GM21367 (cell line): ENCODE results near the gene FBXW9.
"Not testable (repeated sequence)": the region's sequence is repeated elsewhere in the genome, so short reads cannot be mapped to it uniquely, and the experiment has no call there.

Experiments used
- ATAC-seq: cut with Tn5 transposase; IDR thresholded peaks from one replicate; pipeline ENCODE4 v1.9.1; 2021; ENCODE audit not compliant: unreplicated experiment

FBXW9 gene

DNA sequence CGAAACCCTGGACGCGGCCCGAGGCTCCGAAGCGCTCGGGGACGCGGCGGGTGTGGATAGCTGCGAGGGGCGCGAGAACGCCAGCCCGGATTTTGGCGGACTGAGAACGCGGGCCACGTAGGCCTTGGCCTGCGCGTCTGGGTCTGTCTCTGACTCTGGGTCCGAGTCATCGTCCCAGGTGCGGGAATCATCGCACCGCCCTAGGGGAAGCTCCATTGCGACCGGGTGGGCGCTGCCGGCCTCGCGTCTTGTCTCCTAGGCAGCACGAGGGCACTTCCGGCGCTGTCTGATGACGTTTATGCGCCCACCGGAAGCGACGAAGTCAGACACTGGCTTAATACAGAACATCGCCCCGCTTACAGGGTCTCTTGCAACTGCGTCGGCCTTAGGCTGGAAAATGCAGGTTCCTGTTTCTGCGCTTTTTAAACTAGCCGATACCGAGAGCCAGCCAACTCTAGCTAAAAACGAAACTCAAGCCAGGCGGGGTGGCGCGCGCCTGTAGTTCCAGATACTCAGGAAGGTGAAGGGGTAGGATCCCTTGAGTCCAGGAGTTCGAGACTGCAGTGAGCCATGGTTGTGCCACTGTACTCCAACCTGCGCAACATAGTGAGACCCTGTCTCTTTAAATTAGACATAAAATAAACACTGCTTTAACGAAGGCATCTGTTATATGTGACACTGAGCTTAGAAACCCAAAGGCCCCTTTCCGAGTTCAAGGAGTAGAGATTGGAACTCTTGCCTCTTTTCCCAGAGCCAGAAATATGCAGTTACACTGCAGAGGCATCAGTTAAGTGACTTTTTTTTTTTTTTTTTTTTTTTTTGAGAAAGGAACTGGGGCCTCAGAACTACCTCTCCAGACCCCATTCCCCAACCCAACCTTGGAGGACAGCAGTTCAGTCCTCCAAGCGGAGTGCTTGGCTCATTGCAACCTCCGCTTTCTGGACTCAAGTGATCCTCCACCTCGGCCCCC is at the start of gene FBXW9:
Gene FBXW9, minus strand, starts transcription at position 266 of the 970 bp plus-strand sequence. Its CDS starts 50 bp downstream, at position 216.
- ATAC-seq, result peak; percentile 55

GRCh38 chr19:12745166-12745897 is 48.9 kb upstream of the FBXW9 start:
- ATAC-seq, result no peak

DNA sequence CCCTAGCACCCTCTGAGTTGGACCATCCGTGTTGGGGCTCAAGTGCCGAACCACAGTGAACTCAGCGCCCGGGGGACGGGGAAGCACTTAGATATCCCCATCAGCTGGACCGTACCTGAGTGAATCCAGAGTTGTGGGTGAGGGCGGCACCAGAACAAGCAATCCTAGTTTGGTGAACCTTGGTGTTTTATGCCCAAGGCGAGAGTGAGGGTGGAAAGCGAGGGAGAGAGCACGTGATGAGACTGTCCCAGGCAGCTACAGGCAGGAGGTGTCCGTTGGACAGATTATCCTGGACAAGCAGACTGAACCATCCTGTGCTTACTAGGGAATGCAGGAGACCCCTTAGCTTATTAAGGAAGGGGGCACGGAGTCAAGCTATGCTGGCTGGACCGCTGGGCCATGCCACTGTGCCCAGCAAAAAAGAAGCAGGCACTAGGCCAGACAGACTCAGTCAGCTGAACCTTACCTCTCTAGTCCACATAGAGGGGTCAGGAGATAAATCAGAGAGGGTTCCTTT is 41.5 kb upstream of the FBXW9 start:
- no peak for ATAC-seq

DNA sequence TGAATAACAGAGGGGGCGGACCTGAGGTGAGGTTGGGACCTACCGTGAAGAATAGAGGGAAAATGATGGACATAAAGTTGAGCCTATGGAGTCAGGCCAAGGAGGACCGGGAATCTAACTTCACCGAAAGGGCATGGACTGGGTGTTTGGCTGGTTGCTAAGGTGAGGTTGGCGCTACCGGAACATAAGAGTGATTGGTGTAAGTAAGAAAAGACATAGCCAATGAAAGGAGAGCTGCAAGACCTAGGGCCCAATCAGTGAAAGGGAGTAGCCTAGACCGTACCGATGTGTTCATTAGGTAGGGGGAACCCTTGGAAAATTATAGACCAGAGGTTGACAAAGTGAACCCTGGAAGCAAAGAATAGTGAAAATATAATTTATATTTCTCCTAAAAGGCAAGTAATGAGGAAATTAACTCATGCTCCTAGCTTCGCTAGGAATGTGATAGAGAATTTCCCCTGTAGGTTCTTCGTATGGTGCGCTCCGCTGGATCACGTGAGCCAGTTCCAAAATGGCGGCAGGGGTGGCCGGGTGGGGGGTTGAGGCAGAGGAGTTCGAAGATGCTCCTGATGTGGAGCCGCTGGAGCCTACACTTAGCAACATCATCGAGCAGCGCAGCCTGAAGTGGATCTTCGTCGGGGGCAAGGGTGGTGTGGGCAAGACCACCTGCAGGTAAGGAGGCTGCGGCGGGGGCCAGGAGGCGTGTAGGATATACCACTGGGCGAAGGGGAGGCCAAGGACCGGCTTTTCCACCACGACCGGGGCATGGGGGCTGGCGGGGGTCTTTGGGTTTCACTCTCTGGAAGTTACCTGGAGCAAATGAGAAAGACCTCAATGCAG is 40.8 kb upstream of the FBXW9 start, which contains the start of gene GET3:
Gene GET3, plus strand, starts transcription at position 503 of the 840 bp plus-strand sequence. Its CDS starts 9 bp downstream, at position 512.
- peak; percentile 54 for ATAC-seq

DNA sequence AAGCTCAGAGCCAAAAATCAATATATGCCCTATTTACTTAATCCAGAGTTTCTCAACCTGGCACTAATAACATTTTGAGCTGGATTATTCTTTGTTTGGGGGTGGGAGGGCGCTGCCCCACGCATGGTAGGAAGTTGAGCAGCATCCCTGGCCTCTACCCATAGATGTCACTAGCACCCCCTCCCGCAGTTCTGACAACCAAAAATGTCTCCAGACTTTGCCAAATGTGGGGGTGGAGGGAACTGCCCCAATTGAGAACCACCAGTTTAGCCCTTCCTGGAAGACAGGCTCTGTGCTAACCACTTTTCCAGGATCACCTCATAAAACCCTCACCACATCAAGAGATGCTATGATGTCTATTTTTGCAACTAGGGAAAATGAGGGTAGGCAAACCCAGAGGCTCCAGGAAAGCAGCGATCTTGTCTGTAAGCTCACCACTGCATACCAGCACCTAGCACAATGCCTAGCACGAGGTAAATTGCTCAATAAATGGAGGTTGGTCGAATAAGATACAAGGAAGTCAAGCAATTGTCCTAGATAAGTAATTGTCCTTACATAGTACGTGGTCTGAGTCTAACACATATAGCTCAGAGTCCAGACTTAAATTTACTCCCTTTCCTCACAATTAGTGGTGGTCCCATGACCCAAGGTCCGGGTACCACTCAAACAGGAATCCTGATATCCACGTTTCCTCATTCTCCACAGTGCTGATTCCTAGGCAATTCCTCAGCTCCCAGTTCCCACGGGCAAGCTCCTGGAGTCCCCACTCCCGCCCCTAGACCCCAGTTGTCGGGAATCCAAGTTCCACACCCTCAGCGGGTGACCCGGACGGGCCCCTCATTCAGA is 37.2 kb upstream of the FBXW9 start:
- no peak for ATAC-seq

GRCh38 chr19:12731337-12731736 is 34.9 kb upstream of the FBXW9 start:
- ATAC-seq, result no peak

- no peak for ATAC-seq
Measured at GRCh38 chr19:12730064-12730463, 33.6 kb upstream of the FBXW9 start.

DNA sequence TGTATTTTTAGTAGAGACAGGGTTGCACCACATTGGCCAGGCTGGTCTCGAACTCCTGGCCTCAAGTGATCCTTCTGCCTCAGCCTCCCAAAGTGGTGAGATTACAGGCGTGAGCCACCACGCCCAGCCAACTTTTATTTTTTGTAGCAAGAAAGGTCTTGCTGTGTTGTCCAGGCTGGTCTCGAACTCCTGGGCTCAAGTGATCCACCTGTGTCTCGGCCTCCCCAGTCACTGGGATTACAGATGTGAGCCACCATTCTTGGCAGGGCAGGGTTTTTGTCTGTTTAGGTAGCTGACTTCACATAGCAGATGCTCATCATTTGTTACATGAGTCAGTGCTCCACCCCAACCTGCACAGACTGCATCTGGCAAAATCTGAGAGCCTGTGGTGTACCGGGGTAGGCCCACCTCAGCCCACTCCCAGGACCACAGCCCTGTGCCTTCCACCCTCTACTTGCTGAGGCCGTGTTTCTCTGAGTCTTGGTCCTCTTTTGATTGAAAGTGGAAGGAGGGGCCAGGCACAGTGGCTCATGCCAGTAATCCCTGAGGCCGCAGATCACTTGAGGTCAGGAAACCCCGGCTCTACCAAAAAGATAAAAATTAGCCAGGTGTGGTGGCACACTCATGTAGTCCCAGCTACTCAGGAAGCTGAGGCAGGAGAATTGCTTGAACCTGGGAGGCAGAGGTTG is 31.5 kb upstream of the FBXW9 start:
- ATAC-seq, result no peak

DNA sequence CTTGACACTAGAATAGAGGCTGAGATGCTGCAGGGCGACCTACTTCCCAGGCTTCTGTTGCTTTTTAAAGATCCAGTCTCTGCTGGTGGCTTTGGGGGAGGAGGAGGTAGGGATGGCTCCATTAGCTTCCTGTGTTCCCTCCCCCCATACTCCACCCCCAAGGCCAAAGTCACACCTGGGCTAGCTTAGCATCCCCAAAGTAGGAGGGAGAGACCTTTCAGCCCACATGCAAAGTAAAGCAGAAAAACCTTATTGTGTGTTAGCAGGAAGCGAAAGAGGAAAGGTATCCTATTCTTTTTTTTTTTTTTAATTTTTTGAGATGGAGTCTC is 30.5 kb upstream of the FBXW9 start:
- no peak for ATAC-seq

GRCh38 chr19:12725612-12726011 is 29.2 kb upstream of the FBXW9 start:
- not testable (repeated sequence) for ATAC-seq

DNA sequence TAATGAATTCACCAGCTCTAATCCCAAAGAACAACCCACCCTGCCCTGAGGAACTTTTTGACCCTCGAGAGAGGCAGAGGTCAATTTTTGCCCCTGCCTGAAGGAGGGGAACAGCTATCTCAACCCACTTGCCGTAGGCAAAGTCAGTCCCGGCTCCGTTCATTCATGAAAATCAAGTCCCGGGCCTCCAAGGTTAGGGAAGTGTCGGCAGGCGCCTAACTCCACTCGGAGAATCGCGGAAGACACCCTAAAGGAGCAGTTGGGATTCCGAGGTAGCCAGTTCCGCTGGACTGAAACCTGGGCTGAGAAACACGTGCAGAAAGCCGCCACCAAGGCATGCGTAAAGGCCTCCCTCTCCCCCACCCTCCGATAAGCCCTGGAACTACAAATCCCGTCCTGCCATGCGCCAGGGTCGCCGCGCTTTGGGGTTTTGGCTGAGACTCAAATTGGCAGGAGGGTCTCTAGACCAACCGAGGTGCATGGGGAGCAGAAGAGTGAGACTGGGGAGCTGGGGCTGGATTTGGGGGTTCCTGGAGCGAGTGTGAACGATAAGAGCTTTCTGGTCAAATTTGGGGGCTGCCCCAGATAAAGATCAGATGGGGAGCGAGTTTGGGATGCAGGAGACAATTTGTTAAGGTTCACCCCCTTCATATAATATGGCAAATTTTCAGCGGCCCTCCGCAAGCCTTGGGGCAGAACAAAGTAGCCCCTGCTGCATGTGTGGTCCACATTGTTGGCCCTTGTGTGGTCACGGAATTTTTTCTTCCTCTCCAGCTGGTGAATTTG is 27.4 kb upstream of the FBXW9 start, which contains the start of gene TNPO2:
Gene TNPO2, minus strand, starts transcription at position 292 of the 786 bp plus-strand sequence. CDS start 2,955 bp downstream, outside the sequence.
- ATAC-seq, result peak; percentile 33

DNA sequence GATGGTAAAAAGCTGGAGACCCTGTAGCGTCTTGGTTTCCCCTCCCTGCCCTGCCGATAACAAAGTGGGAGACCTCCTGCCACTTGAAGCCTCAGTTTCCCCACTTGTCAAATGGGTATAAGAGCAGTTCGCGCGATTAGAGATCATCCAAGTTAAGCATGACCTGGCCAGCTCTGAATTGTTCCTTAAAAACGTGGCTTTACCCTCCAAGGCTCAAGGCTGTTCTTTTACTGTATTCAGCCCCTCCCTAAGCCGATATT is 26.9 kb upstream of the FBXW9 start:
- ATAC-seq, result no peak

DNA sequence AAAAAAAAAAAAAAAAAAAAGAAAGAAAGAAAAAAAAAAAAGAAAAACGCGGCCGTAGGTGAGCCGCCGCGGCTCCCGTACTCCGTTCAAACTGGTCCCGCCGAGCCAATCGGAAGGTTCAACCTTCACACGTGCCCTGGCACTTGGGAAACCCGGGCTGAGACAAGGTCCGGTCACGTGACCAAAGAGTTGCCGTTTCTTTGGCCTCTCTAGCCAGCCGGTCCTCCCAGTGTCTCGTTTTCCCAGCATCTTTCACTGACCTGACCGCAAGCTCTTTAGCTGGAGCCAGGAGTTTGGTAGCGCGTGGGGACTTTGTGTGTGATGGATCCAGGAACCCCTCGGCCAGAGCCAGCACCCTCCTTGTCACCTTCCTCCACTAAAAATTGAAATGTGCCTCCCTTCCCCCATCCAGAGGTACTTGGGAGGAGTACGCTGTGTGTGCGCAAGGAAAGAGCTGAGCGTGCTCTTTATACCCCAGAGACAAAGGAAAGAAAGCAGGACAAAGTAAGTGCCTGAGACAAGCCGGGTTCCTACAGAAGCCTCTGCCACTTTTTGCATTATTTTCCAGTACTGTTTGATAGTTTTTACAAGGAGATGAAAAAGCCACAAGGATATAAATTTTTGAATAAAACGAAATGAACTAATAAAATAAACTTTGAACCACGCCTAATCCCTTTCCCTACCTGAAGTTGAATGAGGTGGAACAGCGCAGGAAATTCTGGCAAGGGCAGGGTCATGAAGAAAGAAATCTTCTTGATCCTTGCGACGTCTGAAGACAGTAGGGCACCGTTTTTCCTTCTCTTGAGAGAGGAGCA is 26.3 kb upstream of the FBXW9 start:
- peak; percentile 65 for ATAC-seq

- peak; percentile 14 for ATAC-seq
Measured at GRCh38 chr19:12721656-12722565, 25.5 kb upstream of the FBXW9 start.

DNA sequence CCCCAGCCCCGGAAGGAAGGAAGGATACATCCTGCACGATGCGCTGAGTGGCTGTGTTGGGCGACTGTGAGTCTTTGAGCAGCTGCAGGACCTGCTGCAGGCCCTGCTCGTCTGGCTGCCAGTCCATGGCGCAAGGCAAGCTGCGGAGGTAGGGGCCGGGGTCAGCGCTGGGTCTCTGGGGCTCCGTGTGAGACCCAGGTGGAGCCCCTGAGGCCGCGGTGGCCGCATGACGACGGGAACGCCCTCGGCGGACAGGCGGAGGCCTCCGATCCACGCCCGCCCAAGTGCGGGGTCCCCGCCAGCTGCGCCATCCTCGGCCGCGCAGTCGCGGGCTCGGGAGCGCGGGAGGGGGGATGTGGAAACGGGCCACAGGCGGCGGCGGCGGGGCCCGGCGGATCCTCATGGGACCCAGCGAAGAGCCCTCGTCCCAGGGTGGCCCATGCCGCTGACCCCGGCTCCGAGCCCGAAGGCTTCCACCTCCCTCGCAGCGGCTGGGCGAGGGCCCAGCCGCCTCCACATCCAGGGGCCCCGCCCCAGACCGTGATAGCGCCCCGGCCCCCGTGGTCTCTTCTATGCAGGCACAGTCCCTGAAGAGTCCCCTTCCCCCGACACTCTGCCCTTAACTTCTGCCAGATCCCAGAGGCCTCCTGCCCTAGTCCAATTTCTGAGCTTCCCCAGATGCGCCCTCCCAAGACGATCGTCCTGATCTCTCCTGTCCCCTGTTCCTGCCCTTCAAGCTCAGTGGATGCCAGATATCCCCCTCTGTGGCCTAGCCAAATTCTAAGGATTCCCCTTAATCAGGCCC is 24.6 kb upstream of the FBXW9 start:
- no peak for ATAC-seq

DNA sequence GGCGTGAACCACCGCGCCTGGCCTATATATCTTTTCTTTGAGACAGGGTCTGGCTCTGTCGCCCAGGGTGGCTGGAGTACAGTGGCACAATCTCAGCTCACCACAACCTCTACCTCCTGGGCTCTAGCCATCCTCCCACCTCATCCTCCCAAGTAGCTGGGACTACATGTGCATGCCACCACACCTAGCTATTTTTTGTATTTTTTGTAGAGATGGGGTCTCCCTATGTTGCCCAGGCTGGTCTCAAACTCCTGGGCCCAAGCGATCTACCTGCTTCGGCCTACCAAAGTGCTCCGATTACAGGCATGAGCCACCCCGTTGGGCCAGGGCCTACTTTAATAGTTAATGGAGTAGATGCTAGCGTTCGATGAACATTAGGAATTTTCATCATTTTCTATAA is 23.9 kb upstream of the FBXW9 start:
- no peak for ATAC-seq
